Measurements from ENCODE around the gene NHEJ1.

The NHEJ1 gene, protein sequence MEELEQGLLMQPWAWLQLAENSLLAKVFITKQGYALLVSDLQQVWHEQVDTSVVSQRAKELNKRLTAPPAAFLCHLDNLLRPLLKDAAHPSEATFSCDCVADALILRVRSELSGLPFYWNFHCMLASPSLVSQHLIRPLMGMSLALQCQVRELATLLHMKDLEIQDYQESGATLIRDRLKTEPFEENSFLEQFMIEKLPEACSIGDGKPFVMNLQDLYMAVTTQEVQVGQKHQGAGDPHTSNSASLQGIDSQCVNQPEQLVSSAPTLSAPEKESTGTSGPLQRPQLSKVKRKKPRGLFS

DNA sequence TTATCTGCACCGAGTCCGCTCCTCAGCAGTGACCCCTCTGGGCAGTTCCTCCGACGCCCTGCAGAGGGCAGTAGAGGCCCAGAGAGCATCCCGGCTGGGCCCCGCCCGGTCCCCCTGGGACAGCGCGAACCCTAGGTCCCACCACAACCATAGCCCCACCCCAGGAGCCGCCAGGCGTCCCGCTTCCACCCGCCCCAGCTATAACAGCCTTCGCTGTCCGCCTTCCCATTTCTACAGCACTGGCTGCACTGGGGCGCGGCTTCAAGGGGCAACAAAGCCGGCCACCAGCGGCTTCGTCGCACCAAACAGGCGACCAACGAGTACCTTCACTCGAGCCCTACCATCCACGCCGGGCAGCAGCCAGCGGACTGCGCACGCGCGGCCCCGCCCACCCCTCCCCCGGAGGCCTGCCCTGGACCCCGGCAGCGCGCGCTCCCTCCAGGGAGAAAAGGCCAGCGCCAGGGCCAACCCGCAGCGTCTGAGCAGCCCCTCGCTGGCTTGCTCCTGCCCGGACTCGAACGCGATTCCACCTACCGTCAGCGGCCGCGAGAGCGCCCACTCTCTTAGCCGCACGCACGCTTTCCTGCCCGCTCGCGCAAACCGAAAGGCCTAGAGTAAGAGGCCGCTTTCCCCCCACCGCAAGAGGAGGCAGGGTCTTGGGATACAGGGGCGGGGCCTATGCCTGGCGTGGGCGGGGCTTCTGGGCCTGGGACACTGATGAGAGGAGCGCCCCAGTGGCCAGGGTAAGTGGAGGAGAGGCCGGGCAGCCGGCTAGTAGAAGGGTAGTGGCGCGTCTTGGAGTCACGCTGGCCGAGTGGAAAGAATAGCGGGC, at the start of gene NHEJ1:
NHEJ1 (minus strand) TSS at position 630 of the 832 bp plus-strand sequence. CDS start 2,453 bp downstream, outside the sequence.
- Histone ChIP-seq H3K9ac (ENCODE audit: insufficient read length) (peak within 1 kb of the TSS; percentile 91), H3K9me3 (ENCODE audit: low read depth, low read length) (no peaks in the 10 kb centered on the region), H3K27ac (peak within 1 kb of the TSS; percentile 70; the same call in 1 of the 2 replicates), H3K4me3 (peak within 1 kb of the TSS; percentile 93), H3K36me3 (ENCODE audit: insufficient read depth, low read length) (no peaks in the 10 kb centered on the region)
- peak; percentile 55 for DNase-seq (ENCODE audit: low read depth, low spot score)
- TF ChIP-seq FOXP2 (optimal IDR thresholded peaks at IDR 0.05; ENCODE audit: control extremely low read depth, extremely low read length, insufficient read depth), result no peak
- no peak for TF ChIP-seq EZH2 (IDR thresholded peaks at IDR 0.05)
- peak; percentile 94 for TF ChIP-seq POLR2AphosphoS5 (IDR thresholded peaks at IDR 0.05; ENCODE audit: borderline replicate concordance, low read depth, low read length)

DNA sequence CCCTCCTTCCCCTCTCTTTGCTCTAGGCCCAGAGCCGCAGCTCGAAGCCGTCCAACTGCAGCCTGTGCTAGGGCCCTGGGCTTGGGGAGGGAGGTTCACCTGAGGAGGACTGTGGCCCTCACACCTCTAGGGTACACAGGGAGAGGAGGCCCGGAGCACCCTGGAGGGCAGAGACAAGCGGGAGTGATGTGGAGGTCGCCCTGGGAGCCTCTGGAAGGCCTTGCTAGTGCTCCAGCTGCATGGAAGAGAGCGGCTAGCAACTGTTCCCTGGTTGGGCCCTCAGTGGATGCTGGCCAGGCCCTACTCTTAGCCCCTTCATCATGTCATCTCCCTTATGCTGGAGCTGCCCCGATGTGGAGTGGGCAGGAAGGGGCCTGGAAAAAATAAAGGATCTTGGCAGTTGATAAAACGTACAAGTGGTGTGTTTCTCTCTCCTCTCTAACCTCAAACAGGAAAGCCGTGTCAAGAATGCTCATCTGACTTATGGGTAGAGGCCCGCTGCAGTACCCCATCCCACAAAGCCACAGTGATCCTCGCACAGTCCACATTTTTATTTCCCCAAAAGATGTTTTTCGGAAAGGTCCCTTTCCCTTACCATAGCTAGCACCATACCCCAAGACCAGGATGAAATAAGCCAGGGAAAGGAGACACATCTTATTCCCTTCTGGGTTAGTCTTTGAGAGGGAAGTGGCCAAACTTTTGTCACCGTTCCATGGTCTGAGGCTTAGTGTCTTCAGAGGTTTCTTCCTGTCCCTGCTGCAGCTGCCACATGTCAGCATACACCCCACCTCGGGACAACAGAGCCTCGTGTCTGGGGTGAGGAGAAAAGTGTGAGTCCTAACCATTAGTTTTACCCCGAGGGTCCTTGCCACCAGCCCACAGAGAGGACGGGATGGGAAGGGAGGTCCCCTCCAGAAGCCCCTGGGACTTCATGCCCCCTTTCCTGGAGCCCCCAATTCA, 48.9 kb upstream of the NHEJ1 start:
- no peak for DNase-seq (ENCODE audit: low read depth, low spot score)
- peaks cover 59% of the 10 kb centered on the region for H3K36me3 ChIP-seq (ENCODE audit: insufficient read depth, low read length)
- TF ChIP-seq EZH2 (IDR thresholded peaks at IDR 0.05) (no peak), POLR2AphosphoS5 (IDR thresholded peaks at IDR 0.05; ENCODE audit: borderline replicate concordance, low read depth, low read length) (peak; percentile 36; the same call in 1 of the 2 replicates), FOXP2 (optimal IDR thresholded peaks at IDR 0.05; ENCODE audit: control extremely low read depth, extremely low read length, insufficient read depth) (no peak)
- H3K27ac ChIP-seq, result peak overlapping the region; percentile 68
- H3K9me3 ChIP-seq (ENCODE audit: low read depth, low read length), result no peaks in the 10 kb centered on the region
- no peak overlapping the region for H3K4me3 ChIP-seq
- no peak overlapping the region for H3K9ac ChIP-seq (ENCODE audit: insufficient read length)

DNA sequence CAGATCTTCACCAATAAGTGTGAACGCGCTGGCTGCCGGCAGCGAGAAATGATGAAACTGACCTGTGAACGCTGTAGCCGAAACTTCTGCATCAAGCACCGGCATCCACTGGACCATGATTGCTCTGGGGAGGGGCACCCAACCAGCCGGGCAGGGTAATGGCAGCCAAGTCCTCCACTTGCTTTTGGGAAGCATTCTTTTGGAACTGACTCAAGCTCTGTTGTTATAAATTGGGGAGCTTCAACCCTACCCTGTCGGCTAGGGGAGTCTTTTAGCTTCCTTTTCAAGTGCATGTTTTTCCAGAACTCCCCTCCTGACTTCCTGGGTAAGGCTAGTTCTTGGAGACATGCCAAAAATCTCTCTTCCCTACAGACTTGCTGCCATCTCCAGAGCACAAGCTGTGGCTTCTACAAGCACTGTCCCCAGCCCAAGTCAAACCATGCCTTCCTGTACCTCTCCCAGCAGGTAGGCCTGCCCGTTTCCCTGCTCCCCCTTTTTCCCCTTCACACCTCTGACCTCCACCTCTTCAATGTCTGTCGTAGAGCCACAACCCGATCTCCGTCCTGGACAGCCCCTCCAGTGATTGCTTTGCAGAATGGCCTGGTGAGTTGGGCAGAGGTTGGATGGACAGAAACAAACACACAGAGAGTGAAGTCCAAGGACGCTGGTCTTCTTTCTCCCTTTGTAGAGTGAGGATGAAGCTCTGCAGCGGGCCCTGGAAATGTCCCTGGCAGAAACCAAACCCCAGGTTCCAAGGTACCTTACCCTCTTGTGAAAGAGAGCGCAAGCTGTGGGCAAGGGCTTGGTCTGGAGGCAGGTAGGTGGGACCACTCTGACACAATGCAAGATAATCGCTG, 47.5 kb upstream of the NHEJ1 start:
- Histone ChIP-seq H3K36me3 (ENCODE audit: insufficient read depth, low read length) (peaks cover 45% of the 10 kb centered on the region), H3K9me3 (ENCODE audit: low read depth, low read length) (no peaks in the 10 kb centered on the region), H3K9ac (ENCODE audit: insufficient read length) (peak overlapping the region; percentile 40), H3K27ac (peak overlapping the region; percentile 68), H3K4me3 (peak overlapping the region; percentile 96; the same call in 1 of the 2 replicates)
- TF ChIP-seq FOXP2 (optimal IDR thresholded peaks at IDR 0.05; ENCODE audit: control extremely low read depth, extremely low read length, insufficient read depth) (no peak), POLR2AphosphoS5 (IDR thresholded peaks at IDR 0.05; ENCODE audit: borderline replicate concordance, low read depth, low read length) (peak; percentile 18; the same call in 1 of the 2 replicates)
- DNase-seq (ENCODE audit: low read depth, low spot score), result no peak

DNA sequence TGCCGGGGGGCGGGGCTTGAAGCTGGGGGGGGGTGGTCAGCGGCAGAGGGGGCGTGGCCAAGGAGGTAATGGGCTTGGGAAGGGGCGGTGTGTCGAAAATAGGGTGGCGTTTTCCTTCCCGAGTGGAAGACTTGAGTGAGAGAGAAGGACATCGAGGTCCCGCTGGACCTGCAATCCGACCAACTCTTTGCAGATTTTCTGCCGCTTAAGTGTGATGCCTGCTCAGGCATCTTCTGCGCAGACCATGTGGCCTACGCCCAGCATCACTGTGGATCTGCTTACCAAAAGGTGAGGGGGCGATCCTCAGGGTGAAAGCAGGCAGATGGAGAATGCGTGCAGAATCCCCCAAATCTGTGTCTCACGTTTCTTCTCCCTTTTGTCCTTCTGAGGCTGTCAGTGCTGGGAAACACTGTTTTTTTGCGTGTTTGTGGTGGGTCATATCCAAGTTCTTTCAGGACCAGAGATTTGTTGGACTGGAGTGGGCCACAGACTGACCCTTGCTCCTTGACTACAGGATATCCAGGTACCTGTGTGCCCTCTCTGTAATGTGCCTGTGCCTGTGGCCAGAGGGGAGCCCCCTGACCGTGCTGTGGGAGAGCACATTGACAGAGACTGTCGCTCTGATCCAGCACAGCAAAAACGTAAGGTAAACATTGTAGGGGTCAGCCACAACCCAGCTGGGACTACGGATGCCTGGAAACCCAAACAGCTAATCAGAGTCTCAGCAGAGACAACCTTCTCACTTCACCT, 46.7 kb upstream of the NHEJ1 start:
- peak overlapping the region; percentile 96 for H3K4me3 ChIP-seq

DNA sequence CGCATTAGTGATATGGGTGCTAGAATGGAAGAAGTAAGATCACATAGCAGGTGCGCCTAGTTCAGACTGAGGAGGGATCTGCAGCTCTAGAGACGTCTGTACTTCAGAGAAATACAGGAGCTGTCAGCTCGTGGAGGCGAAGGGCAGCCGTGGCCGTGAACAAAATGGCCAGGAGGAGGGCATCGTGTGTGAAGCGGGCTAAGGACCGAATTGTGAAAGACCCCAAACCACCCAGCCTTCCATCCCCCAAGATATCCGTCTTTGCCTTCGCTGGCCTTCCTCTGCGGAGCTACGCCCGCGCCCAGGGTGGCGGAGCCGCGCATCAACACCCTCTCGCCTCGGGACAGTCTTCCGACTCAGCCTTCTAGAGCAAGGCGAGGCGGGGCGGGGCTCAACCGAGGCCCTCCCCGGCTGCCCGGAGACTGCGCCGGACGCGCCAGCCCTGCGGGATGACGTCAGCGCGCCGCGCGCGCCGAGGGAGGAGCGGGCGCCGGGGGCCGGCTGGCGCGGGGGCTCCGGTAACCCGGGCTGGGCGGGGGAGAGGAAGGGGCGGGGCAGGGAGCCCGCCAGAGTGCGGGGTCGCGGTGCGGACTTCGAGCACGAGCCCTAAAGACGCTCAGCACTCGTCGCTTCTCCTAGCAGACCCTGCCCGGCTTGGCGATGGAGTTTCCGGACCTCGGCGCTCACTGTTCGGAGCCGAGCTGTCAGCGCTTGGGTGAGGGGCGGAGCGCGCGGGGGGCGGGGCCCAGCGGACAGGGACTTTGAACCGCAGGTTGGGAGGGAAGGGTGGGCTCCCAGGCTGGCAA, 45.9 kb upstream of the NHEJ1 start, which contains the start of gene ZFAND2B:
ZFAND2B (plus strand) TSS at position 455 of the 806 bp plus-strand sequence; CDS start at position 661, 206 bp downstream.
- Histone ChIP-seq H3K9me3 (ENCODE audit: low read depth, low read length) (no peaks in the 10 kb centered on the region), H3K9ac (ENCODE audit: insufficient read length) (peak within 1 kb of the TSS; percentile 91), H3K4me3 (peak within 1 kb of the TSS; percentile 96), H3K36me3 (ENCODE audit: insufficient read depth, low read length) (peaks cover 34% of the 10 kb centered on the region), H3K27ac (peak within 1 kb of the TSS; percentile 93)
- TF ChIP-seq POLR2AphosphoS5 (IDR thresholded peaks at IDR 0.05; ENCODE audit: borderline replicate concordance, low read depth, low read length) (peak; percentile 98), FOXP2 (optimal IDR thresholded peaks at IDR 0.05; ENCODE audit: control extremely low read depth, extremely low read length, insufficient read depth) (no peak), EZH2 (IDR thresholded peaks at IDR 0.05) (no peak)
- no peak for DNase-seq (ENCODE audit: low read depth, low spot score)

More for the DNA sequence above, 46.7 kb upstream of the NHEJ1 start:
- TF ChIP-seq EZH2 (IDR thresholded peaks at IDR 0.05) (no peak), FOXP2 (optimal IDR thresholded peaks at IDR 0.05; ENCODE audit: control extremely low read depth, extremely low read length, insufficient read depth) (no peak), POLR2AphosphoS5 (IDR thresholded peaks at IDR 0.05; ENCODE audit: borderline replicate concordance, low read depth, low read length) (no peak)
- Histone ChIP-seq H3K9me3 (ENCODE audit: low read depth, low read length) (no peaks in the 10 kb centered on the region), H3K36me3 (ENCODE audit: insufficient read depth, low read length) (peaks cover 37% of the 10 kb centered on the region), H3K27ac (peak overlapping the region; percentile 93), H3K9ac (ENCODE audit: insufficient read length) (peak overlapping the region; percentile 40)
- no peak for DNase-seq (ENCODE audit: low read depth, low spot score)

DNA sequence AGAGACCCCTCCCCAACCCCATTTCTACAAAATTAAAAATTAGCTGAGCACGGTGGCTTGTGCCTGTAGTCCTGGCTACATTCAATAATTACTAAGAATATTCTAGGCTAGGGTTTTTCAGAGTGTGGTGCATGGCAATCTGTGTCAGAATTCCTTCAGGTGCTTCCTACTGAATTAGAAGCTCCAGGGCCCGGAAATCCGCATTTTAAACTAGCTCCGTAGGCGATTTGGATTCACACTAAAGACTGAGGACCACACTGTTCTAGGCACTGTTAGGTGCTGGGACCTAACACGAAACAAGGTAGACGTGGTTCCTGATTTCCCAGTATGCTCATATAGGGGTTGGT, 45.3 kb upstream of the NHEJ1 start:
- H3K27ac ChIP-seq, result peak overlapping the region; percentile 87
- DNase-seq (ENCODE audit: low read depth, low spot score), result no peak
- no peaks in the 10 kb centered on the region for H3K9me3 ChIP-seq (ENCODE audit: low read depth, low read length)
- H3K36me3 ChIP-seq (ENCODE audit: insufficient read depth, low read length), result peaks cover 29% of the 10 kb centered on the region
- no peak for TF ChIP-seq EZH2 (IDR thresholded peaks at IDR 0.05)
- TF ChIP-seq FOXP2 (optimal IDR thresholded peaks at IDR 0.05; ENCODE audit: control extremely low read depth, extremely low read length, insufficient read depth), result no peak
- no peak for TF ChIP-seq POLR2AphosphoS5 (IDR thresholded peaks at IDR 0.05; ENCODE audit: borderline replicate concordance, low read depth, low read length)
- H3K4me3 ChIP-seq, result peak overlapping the region; percentile 96
- H3K9ac ChIP-seq (ENCODE audit: insufficient read length), result peak overlapping the region; percentile 91

Measured in SK-N-MC (cell line).